SK-N-SH treated with all-trans-retinoic acid at 6 μM for 48 hours (cell line): ENCODE data around the gene USB1.

Experiments
- ATAC-seq: fragments of 200-7000 bp; cut with Tn5 transposase; 3 replicates; pipeline ENCODE4 v1.9.1; 2020; ENCODE audit warnings: mild to moderate bottlenecking, moderate library complexity
- ARNTL ChIP-seq: fragments of 450-650 bp; formaldehyde crosslinking; IDR thresholded peaks from 2 replicates; pipeline ENCODE4 v1.5.0; 2020; ENCODE audit warnings: low read depth, mild to moderate bottlenecking, moderate library complexity, borderline replicate concordance
- BACH2 ChIP-seq: fragments of 250-450 bp; sonication (Bioruptor Pico); IDR thresholded peaks from 2 replicates; pipeline ENCODE4 v1.9.0; 2021; ENCODE audit warnings: mild to moderate bottlenecking, borderline replicate concordance
- CREB5 ChIP-seq: fragments of 250-450 bp; sonication (Bioruptor Pico); IDR thresholded peaks from 2 replicates; pipeline ENCODE4 v1.5.1; 2020; ENCODE audit warnings: low read depth, mild to moderate bottlenecking, moderate library complexity
- CSRNP3 ChIP-seq: fragments of 250-450 bp; sonication (Bioruptor Pico); IDR thresholded peaks from 2 replicates; pipeline ENCODE4 v1.5.1; 2021; ENCODE audit warnings: mild to moderate bottlenecking, moderate library complexity
- ESRRG ChIP-seq: fragments of 250-450 bp; sonication (Bioruptor Pico); IDR thresholded peaks from 2 replicates; pipeline ENCODE4 v1.6.1; 2021; ENCODE audit warnings: mild to moderate bottlenecking
- GLIS3 ChIP-seq: fragments of 250-450 bp; sonication (Bioruptor Pico); IDR thresholded peaks from 2 replicates; pipeline ENCODE4 v1.5.0; 2020; ENCODE audit warnings: mild to moderate bottlenecking, moderate library complexity
- ISL1 ChIP-seq: fragments of 250-450 bp; sonication (Bioruptor Pico); IDR thresholded peaks from 2 replicates; pipeline ENCODE4 v2.1.2; 2022; ENCODE audit warnings: mild to moderate bottlenecking, moderate library complexity
- OSR1 ChIP-seq: fragments of 250-450 bp; sonication (Bioruptor Pico); IDR thresholded peaks from 2 replicates; pipeline ENCODE4 v1.8.0; 2022; ENCODE audit warnings: moderate library complexity, mild to moderate bottlenecking, inconsistent platforms
- PATZ1 ChIP-seq: fragments of 250-450 bp; sonication (Bioruptor Pico); IDR thresholded peaks from 2 replicates; pipeline ENCODE4 v1.8.0; 2020; ENCODE audit warnings: mild to moderate bottlenecking, moderate library complexity, borderline replicate concordance
- POU6F1 ChIP-seq: fragments of 250-450 bp; sonication (Bioruptor Pico); IDR thresholded peaks from 2 replicates; pipeline ENCODE4 v1.8.0; 2021; ENCODE audit warnings: low read depth, mild to moderate bottlenecking, moderate library complexity, borderline replicate concordance
- PPARA ChIP-seq: fragments of 250-450 bp; sonication (Bioruptor Pico); IDR thresholded peaks from 2 replicates; pipeline ENCODE4 v1.5.0; 2020; ENCODE audit warnings: mild to moderate bottlenecking, borderline replicate concordance
- RARB ChIP-seq: fragments of 250-450 bp; sonication (Bioruptor Pico); IDR thresholded peaks from 2 replicates; pipeline ENCODE4 v1.8.0; 2021; ENCODE audit warnings: mild to moderate bottlenecking, moderate library complexity
- SNAI2 ChIP-seq: fragments of 250-450 bp; sonication (Bioruptor Pico); IDR thresholded peaks from 2 replicates; pipeline ENCODE4 v1.5.0; 2020; ENCODE audit warnings: mild to moderate bottlenecking, moderate library complexity
- TOX ChIP-seq: fragments of 250-450 bp; sonication (Bioruptor Pico); IDR thresholded peaks from 2 replicates; pipeline ENCODE4 v1.8.0; 2021; ENCODE audit warnings: mild to moderate bottlenecking, moderate library complexity, borderline replicate concordance
- TSHZ2 ChIP-seq: fragments of 250-450 bp; sonication (Bioruptor Pico); IDR thresholded peaks from 2 replicates; pipeline ENCODE4 v1.5.0; 2020; ENCODE audit warnings: mild to moderate bottlenecking, moderate library complexity
- ZC3H10 ChIP-seq: fragments of 250-450 bp; sonication (Bioruptor Pico); IDR thresholded peaks from 2 replicates; pipeline ENCODE4 v1.5.1; 2021; ENCODE audit warnings: mild to moderate bottlenecking, moderate library complexity
- ZFP30 ChIP-seq: fragments of 450-650 bp; formaldehyde crosslinking; IDR thresholded peaks from 2 replicates; pipeline ENCODE4 v1.5.0; 2022; ENCODE audit warnings: mild to moderate bottlenecking, moderate library complexity
- ZNF565 ChIP-seq: fragments of 450-650 bp; formaldehyde crosslinking; conservative IDR thresholded peaks from 2 replicates; pipeline ENCODE4 v1.5.0; 2020; ENCODE audit warnings: low read depth, mild to moderate bottlenecking, moderate library complexity
- ZNF70 ChIP-seq: fragments of 450-650 bp; formaldehyde crosslinking; IDR thresholded peaks from 2 replicates; pipeline ENCODE4 v1.5.0; 2020; ENCODE audit warnings: mild to moderate bottlenecking, moderate library complexity
- ZNF8 ChIP-seq: fragments of 450-650 bp; formaldehyde crosslinking; IDR thresholded peaks from 2 replicates; pipeline ENCODE4 v1.5.0; 2020; ENCODE audit warnings: mild to moderate bottlenecking, moderate library complexity

USB1 gene

GRCh38 chr16:58009856-58010416, 8.7 kb downstream of the USB1 start:
- TF ChIP-seq TSHZ2 (no peak), ZNF70 (no peak), POU6F1 (no peak), ISL1 (CRISPR knock-in tag) (no peak), PPARA (CRISPR knock-in tag) (no peak), SNAI2 (CRISPR knock-in tag) (no peak), ZNF8 (no peak)
- no peak for ATAC-seq

GRCh38 chr16:58010886-58011285, 9.7 kb downstream of the USB1 start:
- TF ChIP-seq GLIS3 (no peak), ZNF565 (CRISPR knock-in tag) (no peak), ARNTL (CRISPR knock-in tag) (no peak), SNAI2 (CRISPR knock-in tag) (no peak), RARB (CRISPR knock-in tag) (no peak), ZC3H10 (no peak)
- TF ChIP-seq, all 23 proteins: peak for 0
- no peak for ATAC-seq

GRCh38 chr16:58011652-58012051, 10.4 kb downstream of the USB1 start:
- TF ChIP-seq ESRRG (CRISPR knock-in tag) (no peak), ZC3H10 (no peak), RARB (CRISPR knock-in tag) (no peak), ZFP30 (no peak), OSR1 (CRISPR knock-in tag) (no peak), ZNF565 (CRISPR knock-in tag) (no peak), CSRNP3 (CRISPR knock-in tag) (no peak), CREB5 (CRISPR knock-in tag) (no peak), PATZ1 (CRISPR knock-in tag) (no peak), TOX (no peak), BACH2 (no peak), SNAI2 (CRISPR knock-in tag) (no peak), POU6F1 (no peak), ARNTL (CRISPR knock-in tag) (no peak)
- ATAC-seq: peak; percentile 78; the same call in 2 of the 3 replicates
